ENCODE data around the gene RBFOX1.

- TF ChIP-seq CTCF (IDR thresholded peaks at IDR 0.05) (no peak), POLR2A (IDR thresholded peaks at IDR 0.05) (no peak)
Observed at GRCh38 chr16:7374614-7375174, 42.0 kb downstream of the RBFOX1 start.

All from Peyer's patch (tissue), 4 donors.